ENCODE results near the gene VPS35. TPM values are rescaled to one million over a fixed set of nuclear protein-coding genes. Genes with fewer than 3 reads are reported as not detected.

The VPS35 gene
- total RNA-seq, 1 donor from 2014 or later: 53.9 TPM

DNA sequence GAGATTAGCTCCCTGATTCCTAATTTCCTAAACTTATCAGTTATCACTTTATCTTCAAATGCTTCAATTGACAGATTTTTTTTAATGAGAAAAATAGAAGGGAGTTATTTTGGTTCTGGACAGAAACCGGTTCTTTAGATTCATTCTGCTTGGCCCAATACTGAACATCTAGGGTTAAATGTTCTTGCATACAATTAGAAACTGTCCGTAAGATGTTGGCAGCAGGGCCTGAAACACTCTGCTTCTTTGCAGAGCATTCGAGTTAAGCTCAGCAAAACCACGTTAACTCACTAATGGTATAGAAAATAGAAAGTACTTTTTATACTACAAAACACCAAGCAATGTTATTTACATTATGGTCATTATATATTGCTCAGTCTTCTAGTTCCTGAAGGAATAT lies 75.0 kb downstream of the VPS35 start:
- no peak for DNase-seq (ENCODE audit: low spot score)

DNA sequence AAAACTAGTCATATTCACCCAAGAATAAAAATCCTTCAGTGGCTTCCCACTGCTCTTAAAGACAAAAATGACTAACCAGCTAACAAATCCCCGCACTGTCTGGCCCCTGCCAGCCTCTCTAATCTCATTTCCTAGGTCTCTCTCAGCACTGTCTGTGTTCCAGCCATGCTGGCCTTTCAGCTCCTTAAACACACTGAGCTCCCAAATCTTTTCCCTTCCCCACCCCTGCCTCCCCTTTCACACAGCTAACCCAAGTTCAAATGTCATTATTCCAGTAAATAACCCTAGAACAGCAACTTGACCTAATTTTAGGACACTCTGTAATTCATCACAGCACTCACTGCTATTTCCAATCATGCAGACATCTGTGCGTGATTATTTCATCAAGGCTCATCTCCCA lies 75.6 kb downstream of the VPS35 start:
- DNase-seq (ENCODE audit: low spot score): no peak

DNA sequence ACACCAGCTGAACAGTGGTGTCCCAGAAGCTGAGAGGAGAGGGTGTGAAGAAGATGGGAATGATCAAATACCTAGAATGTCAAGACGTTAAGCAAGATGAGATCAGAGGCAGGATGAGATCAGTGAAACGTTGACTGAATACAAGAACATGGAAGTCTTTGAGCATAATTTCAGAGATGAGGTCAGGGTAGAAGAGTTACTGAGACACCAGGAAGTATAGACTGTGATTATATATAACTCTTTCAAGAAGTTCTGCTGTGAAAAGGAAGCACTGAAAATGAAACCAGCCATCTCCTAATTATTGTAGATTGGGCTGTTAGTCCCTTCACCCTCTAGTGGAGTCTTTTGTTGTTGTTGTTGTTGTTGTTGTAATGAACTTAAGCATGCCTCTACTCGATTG lies 76.9 kb downstream of the VPS35 start:
- no peak for DNase-seq (ENCODE audit: low spot score)

DNA sequence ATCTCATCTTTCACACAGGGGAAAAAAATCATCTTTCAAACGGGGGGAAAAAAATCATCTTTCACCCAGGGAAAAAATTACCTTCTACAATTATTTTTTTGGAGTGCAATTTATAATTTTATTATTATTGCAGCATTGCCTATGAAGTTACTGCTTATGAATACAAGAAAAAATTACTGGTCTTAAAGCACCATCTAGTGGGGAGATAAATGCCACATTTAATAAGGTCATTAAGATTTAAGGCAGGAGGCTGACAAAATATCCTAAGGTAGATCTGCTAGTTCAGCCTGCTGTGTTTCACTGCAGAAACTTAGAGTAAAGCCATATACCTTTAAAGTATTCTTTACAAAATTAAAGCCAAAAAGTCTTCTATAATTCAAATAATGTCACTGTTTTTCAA lies 81.4 kb downstream of the VPS35 start:
- DNase-seq (ENCODE audit: low spot score): peak; percentile 64

DNA sequence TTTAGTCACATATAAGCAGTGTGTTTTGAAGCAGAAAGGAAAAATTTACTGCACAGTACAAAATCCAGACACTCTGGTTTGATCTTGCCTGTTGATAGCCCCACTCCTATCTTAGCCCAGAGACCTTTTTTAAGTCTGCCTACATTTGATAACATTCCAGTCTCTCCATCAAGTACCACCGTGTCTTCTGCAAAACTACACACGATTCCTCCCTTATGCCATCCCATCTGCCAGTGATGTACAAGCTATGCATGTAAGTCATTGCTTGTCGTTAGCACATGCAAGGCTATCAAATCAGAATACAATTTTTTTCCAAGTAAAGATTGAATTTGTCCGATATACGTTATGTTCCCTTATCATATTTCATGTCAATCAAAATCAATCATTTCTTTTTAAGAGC lies 82.7 kb downstream of the VPS35 start:
- DNase-seq (ENCODE audit: low spot score): no peak

Other genes starting within 250 kb of the VPS35 start
- gene SHCBP1, start 67.8 kb downstream of the VPS35 start, total RNA-seq (ENCODE audit: insufficient read depth, low replicate concordance): 35.6 TPM
- 11.1 TPM for gene ORC6, start 481 bp upstream of the VPS35 start, total RNA-seq (ENCODE audit: insufficient read depth, low replicate concordance)
- gene MYLK3, start 59.2 kb upstream of the VPS35 start, total RNA-seq (ENCODE audit: insufficient read depth, low replicate concordance): 1.4 TPM
- 21.9 TPM for gene C16orf87, start 142.0 kb upstream of the VPS35 start, total RNA-seq (ENCODE audit: insufficient read depth, low replicate concordance)
- 9.6 TPM for gene GPT2, start 195.2 kb upstream of the VPS35 start, total RNA-seq (ENCODE audit: insufficient read depth, low replicate concordance)

All from umbilical cord (tissue), 2 donors.